Vagina (tissue), 2 donors: ENCODE measurements around the gene MAP2K7. TPM values are rescaled to one million over a fixed set of nuclear protein-coding genes. Genes with fewer than 3 reads are reported as not detected.

Experiments used
- DNase-seq, 2 donors: peaks; one replicate each; pipeline ENCODE4 v3.0.0-alpha.2; 2017; ENCODE audit errors: extremely low spot score in 2 of 2
- H3K27ac ChIP-seq: fragments of 200-600 bp; sonication (generic); one replicate; pipeline ENCODE4 v1.5.1; 2019
- H3K27me3 ChIP-seq: fragments of 200-600 bp; sonication (generic); one replicate; pipeline ENCODE4 v1.5.1; 2019
- H3K36me3 ChIP-seq, 2 donors: fragments of 200-600 bp; sonication (generic); one replicate each; pipeline ENCODE4 v1.5.1; 2017 to 2019
- H3K4me1 ChIP-seq: fragments of 200-600 bp; sonication (generic); one replicate; pipeline ENCODE4 v1.5.1; 2019
- H3K4me3 ChIP-seq, 2 donors: fragments of 200-600 bp; sonication (generic); 1 replicate in 1 of 2; 2 replicates in 1 of 2; pipeline ENCODE4 v1.5.1; 2016 to 2019
- H3K9me3 ChIP-seq: fragments of 200-600 bp; sonication (generic); one replicate; pipeline ENCODE4 v1.5.1; 2019
- CTCF ChIP-seq, 3 experiments: fragments of 450-650 bp in 2 of 3; fragments of 200-600 bp in 1 of 3; sonication (generic) in 1 of 3; IDR thresholded peaks; one replicate each; pipeline ENCODE4 v1.5.1; 2017 to 2019; ENCODE audit warnings: antibody characterized with exemption in 3 of 3, mild to moderate bottlenecking in 2 of 3, moderate library complexity in 2 of 3
- POLR2A ChIP-seq, 2 donors: fragments of 450-650 bp; IDR thresholded peaks; one replicate each; pipeline ENCODE4 v1.6.1; 2017; ENCODE audit warnings: antibody characterized with exemption in 2 of 2, mild to moderate bottlenecking in 2 of 2, moderate library complexity in 2 of 2
- POLR2AphosphoS5 ChIP-seq, 2 donors: sonication (generic); formaldehyde crosslinking; IDR thresholded peaks; one replicate each; pipeline ENCODE4 v1.9.0; 2017; ENCODE audit warnings: antibody characterized with exemption in 2 of 2, mild to moderate bottlenecking in 2 of 2, low read depth in 1 of 2; ENCODE audit not compliant: insufficient read depth in 1 of 2
- intact Hi-C: fragments of 100-400 bp; cut with DNase I; formaldehyde crosslinking; loops from one replicate; pipeline ENCODE4 v1.15.1; 2023
- total RNA-seq: library from RNA; depleted of rRNA; stranded (reverse); fragments of >200 nt; gene quantifications from one replicate; pipeline ENCODE4 v1.2.3, GENCODE V29; 2016

MAP2K7 gene
- total RNA-seq, 1 donor from 2014 or later, result 26.8 TPM

- H3K27ac ChIP-seq, result peak overlapping the region; percentile 88
- intact Hi-C loops, result no loop called here
- TF ChIP-seq POLR2A (IDR thresholded peaks at IDR 0.05), result no peak
- peak in 1 of 2 donors; percentile 6 for TF ChIP-seq POLR2AphosphoS5 (IDR thresholded peaks at IDR 0.05; ENCODE audit: insufficient read depth in 1 of 2, low read depth in 1 of 2)
- no peak for TF ChIP-seq CTCF (IDR thresholded peaks at IDR 0.05)
Measured at GRCh38 chr19:7900931-7901330, 2.7 kb upstream of the MAP2K7 start.

GRCh38 chr19:7901337-7901736, 2.3 kb upstream of the MAP2K7 start:
- TF ChIP-seq POLR2AphosphoS5 (IDR thresholded peaks at IDR 0.05; ENCODE audit: insufficient read depth in 1 of 2, low read depth in 1 of 2) (no peak), CTCF (IDR thresholded peaks at IDR 0.05) (no peak), POLR2A (IDR thresholded peaks at IDR 0.05) (no peak)
- H3K9me3 ChIP-seq, result no peaks in the 10 kb centered on the region
- H3K27me3 ChIP-seq, result no peaks in the 10 kb centered on the region
- H3K4me1 ChIP-seq, result peaks cover 48% of the 10 kb centered on the region
- DNase-seq, result no peak
- intact Hi-C loops, result no loop called here
- H3K27ac ChIP-seq, result peak overlapping the region; percentile 88
- no peak overlapping the region for H3K4me3 ChIP-seq
- H3K36me3 ChIP-seq, result peaks cover 0 to 7% of the 10 kb centered on the region in 2 donors

More at GRCh38 chr19:7900931-7901330, 2.7 kb upstream of the MAP2K7 start:
- Histone ChIP-seq H3K36me3 (peaks cover 0 to 3% of the 10 kb centered on the region in 2 donors), H3K27me3 (no peaks in the 10 kb centered on the region), H3K9me3 (no peaks in the 10 kb centered on the region), H3K4me3 (no peak overlapping the region), H3K4me1 (peaks cover 44% of the 10 kb centered on the region)
- no peak for DNase-seq

GRCh38 chr19:7902796-7903243, 857 bp upstream of the MAP2K7 start:
- intact Hi-C loops, result no loop called here
- Histone ChIP-seq H3K4me3 (peak overlapping the region; percentile 55 to 86), H3K36me3 (peaks cover 0 to 9% of the 10 kb centered on the region in 2 donors), H3K27ac (peak overlapping the region; percentile 88), H3K27me3 (no peaks in the 10 kb centered on the region), H3K4me1 (peaks cover 63% of the 10 kb centered on the region), H3K9me3 (no peaks in the 10 kb centered on the region)
- no peak for DNase-seq
- TF ChIP-seq POLR2AphosphoS5 (IDR thresholded peaks at IDR 0.05; ENCODE audit: insufficient read depth in 1 of 2, low read depth in 1 of 2), result no peak
- no peak for TF ChIP-seq CTCF (IDR thresholded peaks at IDR 0.05)
- TF ChIP-seq POLR2A (IDR thresholded peaks at IDR 0.05), result no peak

GRCh38 chr19:7904074-7905020, 670 bp downstream of the MAP2K7 start:
- Histone ChIP-seq H3K4me1 (peaks cover 70% of the 10 kb centered on the region), H3K27me3 (no peaks in the 10 kb centered on the region), H3K4me3 (peak overlapping the region; percentile 86 to 99), H3K36me3 (peaks cover 0 to 9% of the 10 kb centered on the region in 2 donors), H3K27ac (peak overlapping the region; percentile 91), H3K9me3 (no peaks in the 10 kb centered on the region)
- TF ChIP-seq POLR2A (IDR thresholded peaks at IDR 0.05) (no peak), CTCF (IDR thresholded peaks at IDR 0.05) (no peak), POLR2AphosphoS5 (IDR thresholded peaks at IDR 0.05; ENCODE audit: insufficient read depth in 1 of 2, low read depth in 1 of 2) (no peak)
- intact Hi-C loops, result no loop called here
- DNase-seq, result no peak

GRCh38 chr19:7905268-7905667, 1.6 kb downstream of the MAP2K7 start:
- H3K27me3 ChIP-seq, result no peaks in the 10 kb centered on the region
- H3K36me3 ChIP-seq, result peaks cover 0 to 16% of the 10 kb centered on the region in 2 donors
- no peak for DNase-seq
- H3K9me3 ChIP-seq, result no peaks in the 10 kb centered on the region
- H3K4me3 ChIP-seq, result no peak overlapping the region
- intact Hi-C loops, result no loop called here
- no peak overlapping the region for H3K27ac ChIP-seq
- H3K4me1 ChIP-seq, result peaks cover 61% of the 10 kb centered on the region
- TF ChIP-seq CTCF (IDR thresholded peaks at IDR 0.05), result no peak
- no peak for TF ChIP-seq POLR2AphosphoS5 (IDR thresholded peaks at IDR 0.05; ENCODE audit: insufficient read depth in 1 of 2, low read depth in 1 of 2)
- TF ChIP-seq POLR2A (IDR thresholded peaks at IDR 0.05), result no peak
